ENCODE results near the gene TBC1D4.

Gene TBC1D4

DNA sequence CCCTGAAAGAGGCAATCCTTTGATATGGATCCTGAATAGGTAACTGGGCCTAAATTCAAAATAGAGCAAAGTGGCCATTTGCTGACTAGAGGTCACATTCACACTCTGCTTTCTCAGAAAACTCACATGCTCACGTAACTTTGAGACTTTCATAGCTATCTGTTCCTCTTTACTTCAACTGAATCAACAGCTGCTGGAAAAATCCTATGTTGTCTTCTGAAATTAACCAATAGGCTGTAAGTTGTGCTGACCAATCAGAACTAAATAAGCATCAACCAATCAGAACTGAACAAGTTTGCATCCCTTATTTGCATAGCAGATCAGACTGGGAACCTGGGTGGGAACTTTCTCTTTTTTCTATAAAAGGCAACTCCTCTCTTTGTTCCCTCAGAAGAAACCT lies 24.0 kb upstream of the TBC1D4 start:
- no peaks in the 10 kb centered on the region for H3K36me3 ChIP-seq (ENCODE audit: insufficient read depth, low read length)
- H3K4me1 ChIP-seq (ENCODE audit: insufficient read depth, low read length): no peaks in the 10 kb centered on the region
- no peaks in the 10 kb centered on the region for H3K27me3 ChIP-seq (ENCODE audit: insufficient read depth, low read length)
- no peak overlapping the region for H3K4me3 ChIP-seq (ENCODE audit: low read length)
- H2AFZ ChIP-seq (ENCODE audit: low read depth, low read length): no peak overlapping the region
- no peaks in the 10 kb centered on the region for H3K9me3 ChIP-seq (ENCODE audit: low read length)

DNA sequence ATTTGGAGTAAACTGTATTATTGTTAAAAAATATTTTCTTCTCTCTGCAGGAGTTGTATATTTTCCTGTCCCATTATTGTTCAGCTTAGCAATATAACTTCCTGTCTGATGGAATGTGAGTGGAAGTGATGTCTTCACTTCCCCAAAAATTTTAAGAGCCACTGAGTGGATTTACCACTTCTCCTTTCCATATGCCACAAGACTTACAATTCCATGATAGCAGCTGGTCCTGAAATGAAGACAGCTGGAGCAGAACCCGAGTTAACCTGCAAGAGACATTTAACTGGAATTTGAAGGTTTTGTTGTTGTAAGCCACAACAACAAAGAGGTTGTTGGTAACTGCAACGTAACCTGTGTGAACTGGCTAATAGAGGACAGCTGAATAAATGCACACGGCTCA lies 23.4 kb upstream of the TBC1D4 start:
- no peaks in the 10 kb centered on the region for H3K4me1 ChIP-seq (ENCODE audit: insufficient read depth, low read length)
- no peak overlapping the region for H2AFZ ChIP-seq (ENCODE audit: low read depth, low read length)
- H3K27me3 ChIP-seq (ENCODE audit: insufficient read depth, low read length): no peaks in the 10 kb centered on the region
- H3K36me3 ChIP-seq (ENCODE audit: insufficient read depth, low read length): no peaks in the 10 kb centered on the region
- no peaks in the 10 kb centered on the region for H3K9me3 ChIP-seq (ENCODE audit: low read length)
- H3K4me3 ChIP-seq (ENCODE audit: low read length): no peak overlapping the region

DNA sequence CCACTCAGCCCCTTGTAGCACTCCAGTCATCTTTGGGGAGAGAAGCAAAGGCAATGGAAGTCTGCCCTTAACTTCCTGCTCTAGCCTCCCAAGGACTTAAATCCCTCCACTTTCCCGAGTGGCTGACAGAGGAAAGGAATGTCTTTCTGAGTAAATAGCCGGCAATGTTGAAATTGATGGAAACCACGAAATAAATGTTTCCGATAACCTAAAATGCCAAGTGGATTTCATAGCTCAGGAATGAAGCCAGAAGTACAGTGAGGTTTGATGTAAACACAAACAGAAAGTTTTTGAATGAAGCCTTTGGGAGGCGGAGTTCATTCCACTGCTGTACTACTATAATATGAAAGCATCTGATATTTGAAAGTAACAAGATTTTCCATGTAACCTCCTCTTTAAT lies 14.0 kb upstream of the TBC1D4 start:
- H3K36me3 ChIP-seq (ENCODE audit: insufficient read depth, low read length): no peaks in the 10 kb centered on the region
- H3K4me3 ChIP-seq (ENCODE audit: low read length): no peak overlapping the region
- H3K4me1 ChIP-seq (ENCODE audit: insufficient read depth, low read length): no peaks in the 10 kb centered on the region
- no peaks in the 10 kb centered on the region for H3K9me3 ChIP-seq (ENCODE audit: low read length)
- no peaks in the 10 kb centered on the region for H3K27me3 ChIP-seq (ENCODE audit: insufficient read depth, low read length)
- H2AFZ ChIP-seq (ENCODE audit: low read depth, low read length): no peak overlapping the region

DNA sequence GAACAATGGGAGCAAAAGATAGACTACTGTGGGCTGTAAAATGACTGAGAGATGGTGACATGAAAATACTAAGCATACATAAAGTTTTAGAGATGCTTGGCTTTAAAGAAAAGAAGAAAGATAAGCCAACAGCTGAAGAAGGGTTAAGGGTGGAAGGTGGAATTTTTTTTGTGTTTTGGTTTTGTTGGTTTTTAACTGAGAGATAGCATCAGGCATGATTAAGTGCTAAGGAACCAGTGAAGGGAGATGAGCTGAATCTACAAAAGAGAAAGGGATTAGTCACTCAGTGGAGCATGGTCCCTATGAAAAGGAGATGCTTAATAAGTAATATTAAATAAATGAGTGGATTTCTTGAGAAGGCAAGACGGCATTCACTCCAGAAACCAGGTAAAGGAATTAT lies 12.5 kb upstream of the TBC1D4 start:
- no peak overlapping the region for H2AFZ ChIP-seq (ENCODE audit: low read depth, low read length)
- no peaks in the 10 kb centered on the region for H3K27me3 ChIP-seq (ENCODE audit: insufficient read depth, low read length)
- H3K4me3 ChIP-seq (ENCODE audit: low read length): no peak overlapping the region
- no peaks in the 10 kb centered on the region for H3K9me3 ChIP-seq (ENCODE audit: low read length)
- H3K4me1 ChIP-seq (ENCODE audit: insufficient read depth, low read length): no peaks in the 10 kb centered on the region
- H3K36me3 ChIP-seq (ENCODE audit: insufficient read depth, low read length): no peaks in the 10 kb centered on the region

- Histone ChIP-seq H3K36me3 (ENCODE audit: insufficient read depth, low read length) (no peaks in the 10 kb centered on the region), H3K4me1 (ENCODE audit: insufficient read depth, low read length) (no peaks in the 10 kb centered on the region), H2AFZ (ENCODE audit: low read depth, low read length) (no peak overlapping the region), H3K27me3 (ENCODE audit: insufficient read depth, low read length) (no peaks in the 10 kb centered on the region), H3K4me3 (ENCODE audit: low read length) (no peak overlapping the region), H3K9me3 (ENCODE audit: low read length) (no peaks in the 10 kb centered on the region)
Measured at GRCh38 chr13:75493156-75493555, 11.2 kb upstream of the TBC1D4 start.

- Histone ChIP-seq H3K4me3 (ENCODE audit: low read length) (no peak overlapping the region), H3K9me3 (ENCODE audit: low read length) (no peaks in the 10 kb centered on the region), H3K4me1 (ENCODE audit: insufficient read depth, low read length) (no peaks in the 10 kb centered on the region), H2AFZ (ENCODE audit: low read depth, low read length) (no peak overlapping the region), H3K36me3 (ENCODE audit: insufficient read depth, low read length) (no peaks in the 10 kb centered on the region), H3K27me3 (ENCODE audit: insufficient read depth, low read length) (no peaks in the 10 kb centered on the region)
Measured at GRCh38 chr13:75492389-75492788, 10.4 kb upstream of the TBC1D4 start.

GRCh38 chr13:75491376-75491775 lies 9.4 kb upstream of the TBC1D4 start:
- no peaks in the 10 kb centered on the region for H3K27me3 ChIP-seq (ENCODE audit: insufficient read depth, low read length)
- H3K4me3 ChIP-seq (ENCODE audit: low read length): no peak overlapping the region
- no peaks in the 10 kb centered on the region for H3K9me3 ChIP-seq (ENCODE audit: low read length)
- H3K4me1 ChIP-seq (ENCODE audit: insufficient read depth, low read length): no peaks in the 10 kb centered on the region
- no peaks in the 10 kb centered on the region for H3K36me3 ChIP-seq (ENCODE audit: insufficient read depth, low read length)
- no peak overlapping the region for H2AFZ ChIP-seq (ENCODE audit: low read depth, low read length)

GRCh38 chr13:75489502-75490263 lies 7.7 kb upstream of the TBC1D4 start:
- no peaks in the 10 kb centered on the region for H3K36me3 ChIP-seq (ENCODE audit: insufficient read depth, low read length)
- H3K9me3 ChIP-seq (ENCODE audit: low read length): no peaks in the 10 kb centered on the region
- no peak overlapping the region for H3K4me3 ChIP-seq (ENCODE audit: low read length)
- no peak overlapping the region for H2AFZ ChIP-seq (ENCODE audit: low read depth, low read length)
- no peaks in the 10 kb centered on the region for H3K4me1 ChIP-seq (ENCODE audit: insufficient read depth, low read length)
- H3K27me3 ChIP-seq (ENCODE audit: insufficient read depth, low read length): no peaks in the 10 kb centered on the region

GRCh38 chr13:75486146-75487062 lies 4.4 kb upstream of the TBC1D4 start:
- Histone ChIP-seq H3K4me3 (ENCODE audit: low read length) (no peak overlapping the region), H3K4me1 (ENCODE audit: insufficient read depth, low read length) (peaks cover 2% of the 10 kb centered on the region), H3K27me3 (ENCODE audit: insufficient read depth, low read length) (no peaks in the 10 kb centered on the region), H2AFZ (ENCODE audit: low read depth, low read length) (no peak overlapping the region), H3K36me3 (ENCODE audit: insufficient read depth, low read length) (no peaks in the 10 kb centered on the region), H3K9me3 (ENCODE audit: low read length) (no peaks in the 10 kb centered on the region)

DNA sequence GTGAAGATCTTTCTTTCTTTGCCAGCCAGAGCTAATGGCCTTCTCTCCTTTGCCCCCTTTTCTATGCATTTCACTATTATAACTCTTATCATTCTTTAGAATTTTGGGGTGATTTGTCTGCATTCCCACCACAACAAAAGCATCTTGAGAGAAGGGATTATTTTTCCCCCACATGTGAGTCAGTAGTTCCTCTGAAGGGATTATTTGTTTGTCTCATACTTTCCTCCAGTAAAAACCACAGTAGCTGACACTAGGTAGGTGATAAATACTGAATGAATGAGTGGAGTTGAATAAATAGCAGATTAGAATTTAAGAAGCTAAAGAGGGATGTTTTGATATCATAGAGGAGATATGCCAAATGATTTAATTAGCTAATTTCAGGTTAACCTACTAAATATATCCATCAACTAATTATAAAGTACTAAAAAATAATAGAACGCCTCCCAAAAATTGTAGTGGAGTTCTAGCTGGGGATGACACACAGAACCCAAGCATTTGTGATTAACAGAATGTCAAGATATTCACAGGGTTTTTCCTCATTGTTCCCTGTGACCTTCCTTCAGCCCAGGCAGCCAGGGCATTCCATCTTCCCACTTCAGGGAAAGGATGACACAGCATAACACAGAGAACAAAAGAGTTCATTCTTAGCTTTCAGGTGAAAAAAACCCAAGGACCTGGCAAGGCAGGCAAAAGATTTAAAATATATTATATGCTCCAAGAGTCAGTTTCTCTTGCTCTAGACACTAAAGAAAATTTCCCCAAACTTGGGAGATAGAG lies 3.5 kb upstream of the TBC1D4 start:
- Histone ChIP-seq H3K36me3 (ENCODE audit: insufficient read depth, low read length) (no peaks in the 10 kb centered on the region), H3K27me3 (ENCODE audit: insufficient read depth, low read length) (no peaks in the 10 kb centered on the region), H3K4me1 (ENCODE audit: insufficient read depth, low read length) (peaks cover 4% of the 10 kb centered on the region), H2AFZ (ENCODE audit: low read depth, low read length) (no peak overlapping the region), H3K4me3 (ENCODE audit: low read length) (no peak overlapping the region), H3K9me3 (ENCODE audit: low read length) (no peaks in the 10 kb centered on the region)

GRCh38 chr13:75482820-75483079 lies 781 bp upstream of the TBC1D4 start:
- H3K36me3 ChIP-seq (ENCODE audit: insufficient read depth, low read length): no peaks in the 10 kb centered on the region
- H3K4me3 ChIP-seq (ENCODE audit: low read length): peak overlapping the region; percentile 79
- no peaks in the 10 kb centered on the region for H3K27me3 ChIP-seq (ENCODE audit: insufficient read depth, low read length)
- no peaks in the 10 kb centered on the region for H3K9me3 ChIP-seq (ENCODE audit: low read length)
- peaks cover 11% of the 10 kb centered on the region for H3K4me1 ChIP-seq (ENCODE audit: insufficient read depth, low read length)
- peak overlapping the region; percentile 100 for H2AFZ ChIP-seq (ENCODE audit: low read depth, low read length)

DNA sequence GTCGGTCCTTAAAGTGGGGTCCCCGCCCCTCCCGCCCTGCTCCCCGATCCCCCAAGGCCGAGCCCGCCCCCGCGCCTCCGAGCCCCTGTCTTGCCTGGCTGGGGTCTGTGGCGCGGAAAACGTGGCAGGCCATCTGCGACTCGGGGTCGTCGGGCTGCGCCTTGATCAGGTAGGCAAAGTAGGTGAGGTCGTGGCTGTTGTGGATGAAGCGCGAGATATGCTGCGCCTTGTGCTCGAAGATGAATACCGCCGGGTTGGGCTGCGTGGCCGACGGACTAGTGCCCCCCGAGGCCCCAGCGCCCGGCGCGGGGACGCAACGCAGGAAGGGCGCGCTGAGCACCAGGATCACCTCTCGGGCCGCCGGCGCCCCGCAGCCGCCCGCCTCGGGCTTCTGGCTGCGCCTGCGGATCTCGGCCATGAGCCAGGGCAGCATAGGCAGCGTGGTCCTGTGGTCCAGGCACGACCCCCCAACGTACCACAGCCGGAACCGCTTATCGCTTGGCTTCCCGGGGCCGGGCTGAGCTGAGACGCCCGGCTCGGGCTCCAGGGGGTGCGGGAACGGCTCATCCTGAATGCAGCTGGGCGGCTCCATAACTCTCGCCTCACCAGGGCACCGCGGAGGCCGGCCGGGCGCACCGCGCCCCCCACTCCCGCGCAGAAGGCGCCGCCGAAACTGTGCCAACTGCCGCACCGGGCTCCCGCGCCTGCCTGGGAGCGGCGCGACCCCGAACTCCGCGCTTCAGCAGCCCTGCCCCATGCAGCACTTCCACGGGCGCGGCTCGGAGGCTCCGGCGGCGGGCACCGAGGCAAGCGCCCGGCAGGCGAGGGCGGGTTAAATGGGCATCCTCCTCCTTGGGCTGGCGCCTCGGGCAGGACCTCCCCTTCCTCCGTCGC lies 546 bp downstream of the TBC1D4 start:
- no peaks in the 10 kb centered on the region for H3K27me3 ChIP-seq (ENCODE audit: insufficient read depth, low read length)
- H2AFZ ChIP-seq (ENCODE audit: low read depth, low read length): peak overlapping the region; percentile 100
- H3K9me3 ChIP-seq (ENCODE audit: low read length): no peaks in the 10 kb centered on the region
- peak overlapping the region; percentile 79 for H3K4me3 ChIP-seq (ENCODE audit: low read length)
- no peaks in the 10 kb centered on the region for H3K36me3 ChIP-seq (ENCODE audit: insufficient read depth, low read length)
- H3K4me1 ChIP-seq (ENCODE audit: insufficient read depth, low read length): peaks cover 11% of the 10 kb centered on the region
